NCI-H2196 treated with DMSO at 0.1 percent for 48 hours (cell line): ENCODE measurements around the gene BPIFB6.

Experiments used
- DNase-seq: peaks from one replicate; lab custom pipeline; 2025; ENCODE audit not compliant: unreplicated experiment; lab: John Stamatoyannopoulos, UW

BPIFB6 gene

GRCh38 chr20:33031531-33031930 is at the start of gene BPIFB6:
Gene BPIFB6, plus strand, starts transcription at chr20:33031648. Its CDS starts 0 bp downstream, at chr20:33031648.
- DNase-seq: no peak

GRCh38 chr20:32982617-32983458 is 48.6 kb upstream of the BPIFB6 start:
- peak; percentile 66 for DNase-seq

GRCh38 chr20:32983459-32984112 is 47.9 kb upstream of the BPIFB6 start:
- DNase-seq: no peak

- DNase-seq: no peak
Observed at GRCh38 chr20:32984196-32984595, 47.3 kb upstream of the BPIFB6 start.

GRCh38 chr20:32984631-32985354 is 46.7 kb upstream of the BPIFB6 start:
- DNase-seq: no peak

- DNase-seq: no peak
Observed at GRCh38 chr20:32985596-32985995, 45.9 kb upstream of the BPIFB6 start.

GRCh38 chr20:32986331-32986966 is 45.0 kb upstream of the BPIFB6 start:
- no peak for DNase-seq

GRCh38 chr20:32987044-32987825 is 44.2 kb upstream of the BPIFB6 start:
- no peak for DNase-seq

GRCh38 chr20:32988008-32988407 is 43.4 kb upstream of the BPIFB6 start:
- no peak for DNase-seq

GRCh38 chr20:32989507-32990283 is 41.8 kb upstream of the BPIFB6 start:
- DNase-seq: no peak

GRCh38 chr20:32990426-32990825 is 41.0 kb upstream of the BPIFB6 start:
- no peak for DNase-seq

GRCh38 chr20:32991383-32991782 is 40.1 kb upstream of the BPIFB6 start:
- DNase-seq: no peak

GRCh38 chr20:32991792-32992641 is 39.4 kb upstream of the BPIFB6 start:
- no peak for DNase-seq

GRCh38 chr20:32993496-32994050 is 37.9 kb upstream of the BPIFB6 start:
- no peak for DNase-seq

GRCh38 chr20:32995802-32996201 is 35.6 kb upstream of the BPIFB6 start:
- no peak for DNase-seq

- DNase-seq: no peak
Observed at GRCh38 chr20:32997431-32997830, 34.0 kb upstream of the BPIFB6 start.

GRCh38 chr20:32999603-33000250 is 31.7 kb upstream of the BPIFB6 start:
- no peak for DNase-seq
